Measurements from ENCODE around the gene MRPL57. TPM values are rescaled to one million over a fixed set of nuclear protein-coding genes. Genes with fewer than 3 reads are reported as not detected.
"Not testable (repeated sequence)": the region's sequence is repeated elsewhere in the genome, so short reads cannot be mapped to it uniquely, and the experiment has no call there.

Gene MRPL57
- total RNA-seq, 2 donors from 2014 or later = 22.2 to 22.9 TPM

GRCh38 chr13:21208652-21209154 is 32.2 kb downstream of the MRPL57 start:
- H3K9me3 Mint-ChIP-seq = peaks cover 39% of the 10 kb centered on the region
- WGBS, 2 experiments (ENCODE audit: insufficient coverage in 1 of 2, insufficient read length in 1 of 2) = 84 to 86% methylated on average over 2 to 3 of the region's 3 CpGs
- no peak for DNase-seq
- no peak overlapping the region for H3K4me3 Mint-ChIP-seq
- Histone ChIP-seq H3K27me3 (ENCODE audit: control insufficient read depth, insufficient read depth, low read length, poor library complexity, severe bottlenecking) (no peaks in the 10 kb centered on the region), H3K9me3 (ENCODE audit: control insufficient read depth, low read length) (peaks cover 12% of the 10 kb centered on the region), H3K4me3 (ENCODE audit: low read length) (no peak overlapping the region), H3K9ac (ENCODE audit: extremely low read depth, low read length, poor library complexity, severe bottlenecking) (no peak overlapping the region), H3K27ac (ENCODE audit: low read depth, low read length) (no peak overlapping the region), H3K4me1 (ENCODE audit: control insufficient read depth, insufficient read depth, low read length) (no peaks in the 10 kb centered on the region), H3K36me3 (ENCODE audit: control insufficient read depth, insufficient read depth, low read length) (no peaks in the 10 kb centered on the region)
- H3K4me1 Mint-ChIP-seq = no peaks in the 10 kb centered on the region
- TF ChIP-seq CTCF (conservative IDR thresholded peaks at IDR 0.05) = no peak
- H3K27me3 Mint-ChIP-seq (ENCODE audit: insufficient read depth) = peaks cover 6% of the 10 kb centered on the region
- H3K27ac Mint-ChIP-seq = no peak overlapping the region
- H3K36me3 Mint-ChIP-seq (ENCODE audit: low read depth) = no peaks in the 10 kb centered on the region

- no peak for DNase-seq
- H3K9me3 Mint-ChIP-seq = peaks cover 32% of the 10 kb centered on the region
- H3K9me3 ChIP-seq (ENCODE audit: control insufficient read depth, low read length) = peaks cover 12% of the 10 kb centered on the region
- H3K4me1 ChIP-seq (ENCODE audit: control insufficient read depth, insufficient read depth, low read length) = no peaks in the 10 kb centered on the region
- TF ChIP-seq CTCF (conservative IDR thresholded peaks at IDR 0.05) = no peak
- no peak overlapping the region for H3K27ac ChIP-seq (ENCODE audit: low read depth, low read length)
- no peak overlapping the region for H3K27ac Mint-ChIP-seq
- no peaks in the 10 kb centered on the region for H3K36me3 Mint-ChIP-seq (ENCODE audit: low read depth)
- no peak overlapping the region for H3K4me3 ChIP-seq (ENCODE audit: low read length)
- H3K27me3 ChIP-seq (ENCODE audit: control insufficient read depth, insufficient read depth, low read length, poor library complexity, severe bottlenecking) = no peaks in the 10 kb centered on the region
- no peaks in the 10 kb centered on the region for H3K4me1 Mint-ChIP-seq
- no peak overlapping the region for H3K9ac ChIP-seq (ENCODE audit: extremely low read depth, low read length, poor library complexity, severe bottlenecking)
- WGBS, 2 experiments (ENCODE audit: insufficient coverage in 1 of 2, insufficient read length in 1 of 2) = 86 to 89% methylated on average over 6 to 7 of the region's 7 CpGs
- H3K4me3 Mint-ChIP-seq = no peak overlapping the region
- H3K36me3 ChIP-seq (ENCODE audit: control insufficient read depth, insufficient read depth, low read length) = no peaks in the 10 kb centered on the region
- peaks cover 6% of the 10 kb centered on the region for H3K27me3 Mint-ChIP-seq (ENCODE audit: insufficient read depth)
Observed at GRCh38 chr13:21212138-21212775, 35.8 kb downstream of the MRPL57 start.

DNA sequence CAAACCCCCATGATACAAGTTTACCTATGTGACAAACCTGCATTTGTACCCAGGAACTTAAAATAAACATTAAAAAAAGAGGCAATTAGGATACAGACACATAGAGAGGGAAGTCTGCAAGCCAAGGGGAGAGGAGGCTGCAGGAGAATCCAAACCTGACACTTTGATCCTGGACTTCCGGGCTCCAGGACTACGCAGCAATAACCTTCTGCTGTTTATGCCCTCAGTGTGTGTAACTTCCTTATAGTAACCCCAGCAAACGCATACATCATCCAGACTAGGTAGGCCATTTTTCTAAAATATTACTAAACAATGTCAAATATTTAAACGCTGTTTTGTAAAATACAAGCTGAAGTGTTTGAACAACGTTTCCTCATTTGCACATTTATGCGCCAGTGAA is 39.0 kb downstream of the MRPL57 start:
- not testable (repeated sequence) for H3K4me3 Mint-ChIP-seq; H3K4me1 ChIP-seq (ENCODE audit: control insufficient read depth, insufficient read depth, low read length); H3K9ac ChIP-seq (ENCODE audit: extremely low read depth, low read length, poor library complexity, severe bottlenecking); DNase-seq; H3K36me3 ChIP-seq (ENCODE audit: control insufficient read depth, insufficient read depth, low read length); H3K27ac Mint-ChIP-seq; H3K27me3 ChIP-seq (ENCODE audit: control insufficient read depth, insufficient read depth, low read length, poor library complexity, severe bottlenecking); H3K4me3 ChIP-seq (ENCODE audit: low read length); H3K27me3 Mint-ChIP-seq (ENCODE audit: insufficient read depth); H3K36me3 Mint-ChIP-seq (ENCODE audit: low read depth); H3K27ac ChIP-seq (ENCODE audit: low read depth, low read length); H3K4me1 Mint-ChIP-seq
- peaks cover 30% of the 10 kb centered on the region for H3K9me3 Mint-ChIP-seq
- H3K9me3 ChIP-seq (ENCODE audit: control insufficient read depth, low read length) = peaks cover 12% of the 10 kb centered on the region
- WGBS, 2 experiments (ENCODE audit: insufficient coverage in 1 of 2, insufficient read length in 1 of 2) = 95 to 100% methylated on average over 3 to 6 of the region's 6 CpGs

Measured in endodermal cell (in vitro differentiated cells).